Fibroblast of skin of back (primary cell): ENCODE results near the gene TMC6.
"Not testable (repeated sequence)": the region's sequence is repeated elsewhere in the genome, so short reads cannot be mapped to it uniquely, and the experiment has no call there.

Source experiments
- DNase-seq: peaks from one replicate; pipeline ENCODE4 v3.0.0-alpha.2; 2013

Gene TMC6

DNA sequence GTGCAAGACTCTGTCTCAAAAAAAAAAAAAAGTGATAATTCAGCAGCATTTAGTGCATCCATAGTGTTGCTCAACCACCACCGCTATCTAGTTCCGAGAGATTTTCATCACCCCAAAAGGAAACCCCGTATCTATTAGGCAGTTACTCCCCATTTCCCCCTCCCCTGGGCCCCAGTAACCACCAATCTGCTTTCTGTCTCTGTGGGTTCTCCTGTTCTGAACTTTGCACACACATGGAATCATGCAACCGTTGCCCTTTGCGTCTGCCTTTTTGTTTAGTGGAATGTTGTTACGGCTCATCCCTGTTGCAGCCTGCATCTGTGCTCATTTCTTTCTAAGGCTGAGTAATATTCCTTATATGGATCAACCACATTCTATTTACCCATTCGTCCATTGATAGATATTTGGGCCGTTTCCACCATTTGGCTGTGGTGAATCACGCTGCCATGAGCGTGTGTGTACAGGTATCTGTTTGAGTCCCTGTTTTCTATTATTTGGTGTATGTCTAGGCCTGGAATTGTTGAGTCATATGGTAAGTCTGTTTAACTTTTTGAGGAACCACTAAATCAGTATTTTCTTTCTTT lies 31.1 kb upstream of the TMC6 start:
- peak; percentile 28 for DNase-seq

DNA sequence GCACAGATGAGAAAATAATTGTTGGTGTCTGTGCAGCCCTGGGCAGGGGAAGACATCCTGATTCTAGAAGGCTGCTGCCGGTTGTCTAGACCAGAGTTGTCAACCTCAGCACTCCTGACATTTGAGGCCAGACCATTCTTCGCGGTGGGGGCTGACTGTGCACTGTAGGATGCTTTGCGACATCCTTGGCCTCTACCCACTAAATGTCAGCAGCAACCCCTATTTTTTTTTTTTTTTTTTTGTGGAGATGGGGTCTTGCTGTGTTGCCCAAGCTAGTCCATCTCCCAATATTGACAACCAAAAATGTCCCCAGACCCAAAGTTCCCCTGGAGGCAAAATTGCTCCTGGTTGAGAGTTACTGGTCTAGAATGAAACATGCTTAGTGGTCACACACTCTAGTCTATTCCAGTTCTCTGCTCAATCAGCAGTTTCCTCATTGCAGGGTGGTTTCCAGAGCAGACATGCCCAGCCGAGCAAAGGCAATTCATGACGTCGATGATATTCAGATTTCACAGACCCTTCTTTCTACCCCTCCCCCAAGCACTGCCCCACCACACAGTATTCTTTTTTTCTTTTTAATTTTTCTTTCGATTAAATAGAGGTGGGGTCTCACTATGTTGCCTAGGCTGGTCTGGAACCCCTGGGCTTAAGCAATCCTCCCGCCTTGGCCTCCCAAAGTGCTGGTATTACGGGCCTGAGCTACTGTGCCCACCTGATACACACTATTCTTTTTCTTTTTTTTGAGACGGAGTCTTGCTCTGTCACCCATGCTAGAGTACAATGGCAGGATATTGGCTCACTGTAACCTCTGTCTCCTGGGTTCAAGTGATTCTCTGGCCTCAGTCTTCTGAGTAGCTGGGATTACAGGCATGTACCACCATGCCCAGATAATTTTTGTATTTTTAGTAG lies 26.6 kb upstream of the TMC6 start:
- DNase-seq = no peak

DNA sequence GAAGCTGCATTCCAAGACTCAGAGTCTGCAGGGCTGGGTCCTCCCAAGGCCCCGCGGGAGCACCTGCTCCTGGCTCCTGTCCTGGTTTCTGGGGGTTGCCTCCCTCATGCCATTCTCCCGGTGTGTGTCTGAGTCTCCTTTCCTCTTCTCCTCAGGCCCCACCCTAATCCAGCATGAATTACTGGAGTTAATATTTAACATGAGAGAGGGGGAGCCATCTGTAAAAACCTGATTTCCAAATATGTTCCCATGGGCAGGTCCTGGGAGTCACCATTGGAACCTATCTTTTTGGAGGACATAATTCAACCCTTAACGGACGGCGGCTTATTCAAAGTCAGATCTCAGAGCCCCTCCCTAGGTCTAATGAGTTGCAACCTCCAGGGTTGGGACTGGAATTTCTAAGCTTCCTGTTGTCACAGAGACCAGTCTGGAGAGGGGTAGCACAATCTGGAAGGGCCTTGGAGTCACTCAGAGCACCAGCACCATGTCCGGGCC lies 23.0 kb upstream of the TMC6 start:
- no peak for DNase-seq

DNA sequence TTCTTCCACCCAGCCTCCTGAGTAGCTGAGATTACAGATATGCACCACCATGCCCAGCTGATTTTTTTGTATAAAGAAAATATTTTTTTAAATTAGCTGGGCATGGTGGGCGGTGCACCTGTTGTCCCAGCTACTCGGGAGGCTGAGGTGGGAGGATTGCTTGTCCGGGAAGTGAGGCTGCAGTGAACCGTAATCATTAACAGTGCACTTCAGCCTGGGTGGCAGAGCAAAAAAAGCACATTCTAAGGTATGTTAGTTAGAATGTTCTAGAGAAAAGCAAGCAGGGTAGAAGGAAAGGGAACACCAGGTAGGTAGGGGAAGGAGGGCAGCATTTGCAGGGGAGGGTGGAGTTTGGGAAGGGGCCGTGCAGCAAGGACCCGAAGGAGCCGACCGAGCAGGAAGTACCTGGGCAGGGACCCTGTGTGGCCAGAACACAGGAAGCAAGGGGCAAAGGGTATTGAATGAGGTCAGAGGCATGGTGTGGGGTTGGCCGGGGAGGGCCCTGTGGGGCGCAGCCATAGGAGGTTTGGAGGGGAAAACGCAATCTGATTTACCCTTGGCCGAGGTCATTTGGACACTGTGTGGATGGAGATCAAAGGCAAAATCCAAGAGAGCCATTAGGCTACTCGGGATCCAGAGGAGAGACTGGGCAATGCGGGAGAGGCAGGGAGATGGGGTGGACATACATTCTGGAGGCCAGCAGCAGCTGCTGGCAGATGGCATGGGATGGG lies 19.9 kb upstream of the TMC6 start:
- no peak for DNase-seq

DNA sequence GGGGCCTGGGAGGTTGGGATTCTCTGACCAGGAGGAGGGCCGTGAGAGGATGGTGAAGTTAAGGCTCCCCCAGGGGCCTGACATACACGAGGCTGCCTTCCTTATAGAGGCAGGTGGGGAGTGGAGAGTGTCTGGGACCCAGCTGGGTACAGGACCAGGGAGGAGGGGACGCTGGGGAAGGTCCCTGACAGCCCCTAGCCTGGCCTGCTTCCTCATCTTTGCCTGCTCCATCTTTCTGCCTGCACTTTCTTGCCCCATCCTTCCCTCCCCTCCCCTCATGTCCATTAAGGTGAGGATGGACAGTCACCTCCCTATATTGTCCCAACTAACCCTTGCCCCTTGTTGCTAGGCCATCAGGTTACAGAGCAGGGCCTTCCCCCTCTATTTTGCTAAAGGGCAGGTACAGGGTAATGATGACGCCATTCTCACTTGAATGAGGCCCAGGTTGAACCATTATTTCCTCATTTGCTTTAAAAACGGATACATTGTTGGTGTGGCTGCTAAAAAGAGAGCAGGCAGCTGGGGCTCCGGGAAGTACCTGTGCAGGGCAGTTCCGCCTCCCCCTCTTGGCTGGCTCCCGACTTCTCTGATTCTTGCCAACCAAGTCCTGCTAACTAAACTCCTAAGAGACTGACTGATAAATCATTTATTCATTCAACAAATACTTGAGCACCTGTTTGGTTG lies 18.9 kb upstream of the TMC6 start:
- DNase-seq = no peak

DNA sequence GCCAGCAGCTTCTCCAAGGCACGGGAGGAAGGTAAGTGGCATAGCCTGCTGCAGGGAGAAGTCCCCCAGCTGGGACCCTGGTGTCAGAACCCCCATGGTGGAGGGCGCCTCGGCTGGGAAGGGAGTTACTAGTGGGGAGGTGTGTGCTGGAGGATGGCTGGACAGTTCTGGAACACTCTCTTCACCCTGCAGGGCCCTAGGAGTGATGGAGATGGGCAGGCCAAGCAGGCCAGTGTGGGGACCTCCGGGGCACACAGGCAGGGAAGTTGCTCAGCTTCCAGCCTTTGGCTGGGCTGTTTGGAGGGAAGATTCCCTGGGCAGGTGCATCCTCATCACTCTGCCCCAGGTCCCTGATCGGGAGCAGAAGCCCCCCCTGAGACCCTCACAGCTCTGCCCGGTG lies 18.3 kb upstream of the TMC6 start:
- no peak for DNase-seq

DNA sequence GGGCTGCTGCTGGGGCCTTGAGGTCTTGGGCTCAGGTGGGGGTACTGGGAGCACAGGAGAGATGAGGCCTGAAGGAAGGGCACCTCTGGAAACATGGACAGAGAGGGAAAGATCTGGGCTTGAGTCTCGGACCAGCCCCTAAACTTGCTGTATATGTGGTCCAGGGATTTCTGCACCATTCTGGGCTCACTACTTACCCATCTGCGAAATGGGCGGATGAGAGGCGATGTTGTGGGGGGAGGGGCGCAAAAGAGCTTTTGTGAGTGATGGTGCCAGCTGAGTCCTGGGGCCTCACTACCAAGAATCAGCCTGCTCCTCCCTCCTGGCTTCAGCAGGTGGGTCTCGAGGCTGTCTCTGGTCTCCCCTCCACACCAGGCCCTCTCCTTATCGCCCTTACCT lies 17.9 kb upstream of the TMC6 start:
- DNase-seq = no peak

DNA sequence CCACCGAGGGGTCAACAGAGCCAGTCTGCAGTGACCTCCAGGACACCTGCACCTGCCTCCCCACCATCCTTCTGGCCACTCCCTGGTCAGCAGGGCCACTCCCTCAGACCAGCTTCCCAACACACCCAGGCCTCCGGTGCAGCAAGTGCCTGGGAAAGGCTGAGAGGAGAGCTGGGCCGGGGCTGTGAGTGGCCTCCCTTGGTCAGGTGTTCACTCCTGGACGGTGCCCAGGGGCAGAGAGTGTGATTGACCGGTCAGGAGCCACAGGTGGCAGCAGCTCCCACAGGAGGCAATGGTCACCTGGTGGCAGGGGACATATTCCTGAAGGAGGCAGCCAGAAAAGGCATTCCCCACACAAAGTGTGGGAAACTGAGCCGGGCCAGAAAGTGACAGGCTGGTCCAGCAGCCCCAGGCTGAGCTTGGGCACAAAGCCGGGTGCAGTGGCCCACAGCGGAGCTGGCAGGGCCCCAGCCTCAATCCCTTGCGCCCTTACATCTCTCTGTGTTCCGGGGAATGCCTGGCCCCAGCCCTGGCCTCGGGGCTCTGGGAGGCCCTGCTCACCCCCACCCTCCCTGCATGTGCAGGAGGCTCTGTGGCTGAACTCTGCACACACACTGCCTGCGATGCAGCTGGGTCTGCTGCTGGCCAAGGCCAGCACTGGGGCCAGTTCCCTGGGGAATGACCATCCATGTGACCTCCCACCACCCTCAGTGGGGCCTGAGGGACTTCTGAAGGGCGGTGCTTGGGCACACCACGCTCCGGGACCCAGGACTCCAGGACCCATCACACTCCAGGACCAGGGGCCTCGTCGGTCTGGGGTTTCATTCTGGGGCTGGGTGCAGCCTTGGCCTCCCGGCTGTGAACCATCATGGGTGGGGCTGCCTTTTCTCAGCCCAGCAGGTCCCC lies 16.4 kb upstream of the TMC6 start:
- DNase-seq = no peak

DNA sequence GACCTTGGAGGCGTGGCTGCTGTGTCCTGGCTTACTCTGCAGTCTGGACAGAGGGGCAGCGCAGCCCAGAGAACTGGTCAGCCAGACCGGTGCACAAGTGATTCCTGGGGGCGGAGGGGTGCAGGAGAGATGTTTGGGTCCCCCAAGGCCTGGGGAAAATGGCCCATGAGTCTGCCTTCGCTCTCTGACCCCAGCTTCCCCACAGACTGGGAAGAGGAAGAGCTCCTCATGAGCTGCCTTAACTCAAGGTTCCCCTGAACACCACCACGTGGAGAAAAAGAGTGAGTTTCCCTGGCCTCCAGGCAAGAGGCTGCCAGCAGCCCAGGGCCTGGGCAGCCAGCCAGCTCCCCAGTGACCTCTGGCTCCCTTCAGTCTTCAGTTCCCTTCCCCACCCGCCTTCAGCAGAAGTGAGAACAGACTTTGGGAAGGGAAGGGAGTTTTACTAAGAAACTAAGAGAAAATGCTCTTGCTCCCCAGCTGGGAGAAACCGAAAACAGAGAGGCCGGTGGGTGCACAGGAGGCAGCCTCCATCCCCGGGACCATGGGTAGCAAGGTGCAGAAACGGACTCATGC lies 15.7 kb upstream of the TMC6 start:
- peak; percentile 34 for DNase-seq

DNA sequence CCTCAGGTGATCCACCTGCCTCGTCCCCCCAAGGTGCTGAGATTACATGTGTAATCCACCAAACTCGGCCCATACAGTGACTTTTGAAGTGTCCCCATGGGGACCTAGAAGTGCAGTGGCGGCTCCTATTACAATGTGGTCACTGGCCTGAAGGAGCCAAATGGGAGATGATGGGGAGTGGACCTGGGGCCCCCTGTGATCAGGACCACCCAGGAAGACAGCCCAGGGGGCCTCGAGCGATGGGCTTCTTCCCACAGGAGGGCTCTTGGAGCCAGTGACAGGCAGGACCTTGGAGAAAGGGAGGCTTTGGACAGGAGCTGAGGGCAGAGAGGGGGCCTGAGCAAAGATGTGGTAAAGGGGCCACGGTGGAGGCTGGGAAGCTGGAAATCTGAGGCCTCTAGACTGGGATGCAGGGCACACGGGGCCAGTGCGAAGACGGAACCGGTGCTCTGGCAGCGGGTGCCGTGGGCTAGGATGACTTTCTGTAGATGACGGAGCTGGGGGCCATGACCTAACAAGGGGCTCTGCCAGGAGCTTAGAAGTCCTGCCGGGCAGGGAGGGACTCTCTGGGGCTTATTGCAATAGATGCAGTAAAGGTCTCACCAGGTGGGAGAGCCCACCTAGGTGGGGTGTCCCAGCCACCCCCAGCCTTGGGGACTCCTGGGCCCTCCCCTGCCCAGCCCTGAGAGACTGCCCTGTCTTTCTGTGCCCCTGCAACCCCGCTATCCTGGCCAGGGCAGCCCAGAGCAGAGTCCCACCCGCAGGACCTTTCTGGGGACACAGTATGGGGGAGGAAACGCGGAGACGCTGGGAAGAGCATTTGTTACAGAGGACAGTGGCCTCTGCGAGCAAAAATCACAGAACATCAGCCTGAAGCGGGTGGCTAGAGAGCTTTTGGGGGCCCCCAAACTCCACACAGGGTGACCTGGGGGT lies 14.9 kb upstream of the TMC6 start:
- DNase-seq = no peak

DNA sequence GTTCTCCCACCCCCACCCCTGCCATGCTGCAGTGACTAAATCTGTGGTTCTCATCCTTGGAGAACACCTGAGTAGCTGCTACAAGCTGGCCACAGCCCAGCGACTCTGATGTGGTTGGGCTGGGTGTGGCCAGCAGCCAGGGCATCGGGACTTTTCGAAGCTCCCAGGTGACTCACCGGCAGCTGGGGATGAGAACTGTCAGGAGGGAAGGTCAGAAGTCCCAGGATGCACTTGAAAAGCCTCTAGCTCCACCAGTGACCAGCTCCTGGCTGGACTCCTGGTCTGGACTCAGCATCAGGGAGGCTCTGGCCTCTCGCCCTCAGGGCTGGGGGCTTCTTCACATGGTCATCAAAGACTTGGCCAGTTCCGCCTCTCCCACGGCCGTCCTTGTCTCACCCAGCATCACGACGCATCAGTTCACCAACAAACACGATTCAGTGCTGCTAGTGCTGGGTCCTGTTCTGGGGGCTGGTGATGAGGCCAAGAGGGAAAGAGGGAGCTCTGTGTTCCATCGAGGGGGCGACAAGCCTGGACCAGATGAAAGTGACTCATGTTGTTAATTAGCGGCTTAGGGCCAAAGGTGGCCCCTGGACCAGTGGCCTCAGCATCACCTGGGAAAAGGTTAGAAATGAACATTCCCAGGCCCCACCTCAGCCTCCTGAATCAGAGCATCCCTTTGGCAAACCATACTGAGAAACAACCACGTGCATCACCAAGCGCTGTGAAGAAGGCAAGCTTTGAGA lies 13.7 kb upstream of the TMC6 start:
- DNase-seq = peak; percentile 24

DNA sequence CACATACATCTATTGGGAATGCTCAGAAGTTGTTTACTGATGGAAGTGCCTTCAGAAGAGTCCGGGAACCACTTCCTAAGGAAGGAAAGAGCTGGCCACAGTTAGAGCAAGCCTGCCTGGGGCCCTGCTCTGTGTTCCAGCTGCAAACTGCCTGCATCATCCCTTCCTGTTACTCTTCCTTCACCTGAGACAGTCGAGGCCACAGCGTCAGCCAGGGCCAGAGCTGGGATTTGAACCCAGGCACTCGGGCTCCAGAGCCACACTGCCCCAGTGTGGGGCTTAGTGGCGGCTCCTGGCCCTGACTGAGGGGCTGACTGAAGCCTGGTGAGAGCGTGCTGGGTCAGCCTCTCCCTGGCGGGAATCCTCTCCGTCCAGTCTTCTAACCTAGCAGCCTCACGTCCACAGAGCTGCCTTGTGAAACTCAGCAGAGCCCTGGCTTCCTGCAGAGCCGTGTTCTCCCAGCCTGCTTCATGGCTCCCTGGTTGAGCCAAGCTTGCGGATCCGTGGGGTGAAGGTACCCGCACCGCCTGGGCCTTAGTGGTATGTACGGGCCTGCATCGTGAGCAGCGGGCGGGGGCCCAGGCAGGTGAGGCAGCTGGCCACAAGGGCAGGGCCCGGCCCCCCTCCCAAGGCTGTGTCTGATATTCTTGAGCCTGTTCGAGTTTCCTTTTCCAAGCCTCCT lies 13.0 kb upstream of the TMC6 start:
- no peak for DNase-seq

DNA sequence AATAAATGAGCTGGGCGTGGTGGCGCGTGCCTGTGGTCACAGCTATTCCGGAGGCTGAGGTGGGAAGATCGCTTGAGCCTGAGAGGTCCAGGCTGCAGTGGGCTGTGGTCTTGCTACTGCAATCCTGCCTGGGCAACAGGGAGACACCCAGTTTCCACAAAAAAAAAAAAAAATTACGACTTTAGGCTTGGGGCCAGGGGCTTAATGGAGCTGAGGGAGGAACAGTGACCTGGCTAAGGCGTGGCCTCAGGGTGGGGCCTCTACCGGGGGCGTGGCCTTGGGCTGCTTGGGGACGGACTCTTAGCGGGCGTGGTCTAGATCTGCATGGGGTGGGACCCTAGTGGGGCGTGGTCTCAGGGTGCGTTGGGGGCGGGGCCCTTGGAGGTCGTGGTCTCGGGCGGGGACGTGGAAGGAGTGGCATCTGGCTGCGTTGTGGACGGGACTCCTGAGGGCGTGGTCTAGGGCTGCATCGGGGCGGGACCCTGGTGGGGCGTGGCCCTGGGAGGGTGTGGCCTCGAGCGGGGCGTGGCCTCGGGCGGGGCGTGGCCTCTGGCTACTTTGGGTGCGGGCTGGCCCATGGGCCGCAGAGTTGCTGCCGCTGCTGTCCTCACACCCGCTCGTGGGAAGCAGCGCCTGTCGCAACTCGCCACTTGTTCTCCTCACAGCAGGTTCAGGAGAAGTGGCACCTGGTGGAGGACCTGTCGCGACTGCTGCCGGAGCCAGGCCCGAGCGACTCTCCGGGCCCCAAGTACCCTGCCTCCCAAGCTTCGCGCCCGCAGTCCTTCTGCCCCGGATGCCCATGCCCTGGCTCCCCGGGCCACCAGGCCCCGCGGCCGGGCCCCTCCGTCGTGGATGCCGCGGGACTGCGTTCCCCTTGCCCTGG lies 11.9 kb upstream of the TMC6 start:
- peak; percentile 58 for DNase-seq

DNA sequence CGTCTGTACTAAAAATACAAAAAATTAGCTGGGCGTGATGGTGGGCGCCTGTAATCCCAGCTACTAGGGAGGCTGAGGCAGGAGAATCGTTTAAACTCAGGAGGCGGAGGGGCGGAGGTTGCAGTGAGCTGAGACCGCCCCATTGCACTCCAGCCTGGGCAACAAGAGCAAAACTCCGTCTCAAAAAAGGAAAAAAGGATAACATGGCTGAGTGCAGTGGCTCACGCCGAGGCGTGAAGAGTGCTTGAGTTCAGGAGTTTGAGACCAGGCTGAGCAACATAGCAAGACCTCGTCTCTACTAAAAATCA lies 11.3 kb upstream of the TMC6 start:
- not testable (repeated sequence) for DNase-seq

DNA sequence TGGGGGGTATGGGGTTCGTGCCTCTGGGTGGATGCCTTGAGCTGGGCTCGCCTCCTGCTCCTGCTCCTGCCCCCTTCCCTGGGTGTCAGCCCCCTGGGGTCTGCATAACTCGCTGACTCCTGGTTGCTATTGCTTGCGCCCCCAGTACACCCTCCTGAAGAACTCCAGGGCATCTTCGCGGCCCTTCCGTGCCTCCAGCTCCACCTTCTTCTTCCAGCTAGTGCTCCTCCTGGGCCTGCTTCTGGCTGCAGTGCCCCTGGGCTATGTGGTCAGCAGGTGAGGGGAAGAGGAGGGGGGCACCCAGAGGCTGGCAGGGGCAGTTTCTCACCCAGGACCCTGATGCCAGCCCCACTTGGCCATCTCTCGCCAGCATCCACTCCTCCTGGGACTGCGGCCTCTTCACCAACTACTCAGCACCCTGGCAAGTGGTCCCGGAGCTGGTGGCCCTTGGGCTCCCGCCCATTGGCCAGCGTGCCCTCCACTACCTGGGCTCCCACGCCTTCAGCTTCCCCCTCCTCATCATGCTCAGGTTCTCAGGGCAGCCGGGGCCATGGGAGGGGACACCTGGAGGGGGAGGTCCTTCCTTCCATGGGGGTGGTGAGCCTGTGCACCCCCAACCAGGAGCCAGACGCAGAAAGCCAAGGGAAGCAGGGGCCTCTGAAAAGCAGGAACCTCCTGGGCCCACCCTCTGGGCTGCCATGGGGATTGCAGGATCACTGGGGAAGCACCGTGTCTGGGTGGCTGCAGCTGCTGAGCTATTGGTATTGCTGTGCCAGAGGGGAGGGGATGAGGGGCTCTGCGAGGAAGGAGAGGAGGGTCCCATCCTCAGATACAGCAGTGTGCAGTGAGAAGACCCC lies 9.9 kb upstream of the TMC6 start:
- DNase-seq = no peak

DNA sequence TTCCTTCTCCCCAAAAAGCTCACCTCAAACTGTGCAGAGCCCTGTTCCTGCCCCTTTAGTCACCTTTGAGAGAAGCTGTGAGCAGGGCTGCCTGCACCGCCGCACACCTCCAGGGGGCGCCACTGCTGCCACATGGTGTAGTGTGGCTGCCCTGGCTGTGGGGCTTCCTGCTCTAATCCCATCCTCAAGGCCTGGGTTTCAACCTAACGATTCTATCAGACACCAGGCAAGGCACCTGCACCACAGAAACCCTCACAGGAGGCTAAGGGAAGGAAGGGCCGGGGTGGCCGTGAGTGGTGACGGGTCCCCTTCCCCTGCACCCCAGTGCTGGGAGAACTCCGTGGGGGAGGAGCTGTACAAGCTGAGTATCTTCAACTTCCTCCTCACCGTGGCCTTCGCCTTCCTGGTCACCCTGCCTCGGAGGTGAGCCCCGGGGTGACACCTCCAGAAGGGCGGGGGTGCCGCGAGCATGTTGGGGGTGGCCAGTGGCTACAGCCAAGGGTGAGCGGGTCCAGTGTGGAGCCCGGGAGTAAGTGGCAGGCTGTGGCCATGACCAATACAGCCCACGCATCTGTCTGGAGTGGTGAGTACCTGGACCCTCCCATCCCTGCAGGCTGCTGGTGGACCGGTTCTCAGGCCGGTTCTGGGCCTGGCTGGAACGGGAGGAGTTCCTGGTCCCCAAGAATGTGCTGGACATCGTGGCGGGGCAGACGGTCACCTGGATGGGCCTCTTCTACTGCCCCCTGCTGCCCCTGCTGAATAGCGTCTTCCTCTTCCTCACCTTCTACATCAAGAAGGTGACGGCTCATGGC lies 9.0 kb upstream of the TMC6 start:
- DNase-seq = no peak
